Mesendoderm (in vitro differentiated cells): ENCODE results near the gene RABEPK.
"Not testable (repeated sequence)": the region's sequence is repeated elsewhere in the genome, so short reads cannot be mapped to it uniquely, and the experiment has no call there.

Source experiments
- DNase-seq: peaks from one replicate; pipeline ENCODE4 v3.0.0; 2013
- H2AK5ac ChIP-seq: 2 replicates; pipeline ENCODE4 v1.6.1; 2013; ENCODE audit warnings: low read length, inconsistent platforms
- H2BK120ac ChIP-seq: 2 replicates; pipeline ENCODE4 v1.6.1; 2013; ENCODE audit warnings: low read depth, mild to moderate bottlenecking, low read length, moderate library complexity, mixed read lengths
- H2BK15ac ChIP-seq: replicated peaks from 2 replicates; pipeline ENCODE4 v1.6.1; 2013; ENCODE audit warnings: low read depth, mild to moderate bottlenecking, moderate library complexity
- H2BK5ac ChIP-seq: 2 replicates; pipeline ENCODE4 v1.6.1; 2013; ENCODE audit warnings: low read length, inconsistent platforms
- H3K18ac ChIP-seq: 2 replicates; pipeline ENCODE4 v1.6.1; 2013; ENCODE audit warnings: mild to moderate bottlenecking, low read length, mixed read lengths
- H3K23ac ChIP-seq: one replicate; pipeline ENCODE4 v1.6.1; 2013; ENCODE audit warnings: low read length
- H3K27ac ChIP-seq: 2 replicates; pipeline ENCODE4 v1.5.1; 2013; ENCODE audit warnings: low read depth, mild to moderate bottlenecking, inconsistent platforms, low read length, moderate library complexity
- H3K27me3 ChIP-seq: 2 replicates; pipeline ENCODE4 v1.6.1; 2013; ENCODE audit warnings: low read length, control low read depth, mild to moderate bottlenecking, inconsistent platforms; ENCODE audit not compliant: insufficient read depth, poor library complexity
- H3K36me3 ChIP-seq: 2 replicates; pipeline ENCODE4 v1.6.1; 2013; ENCODE audit warnings: low read length, inconsistent platforms; ENCODE audit not compliant: control insufficient read depth, insufficient read depth
- H3K4ac ChIP-seq: one replicate; pipeline ENCODE4 v1.6.1; 2013; ENCODE audit warnings: low read depth, mild to moderate bottlenecking, low read length, moderate library complexity
- H3K4me1 ChIP-seq: 2 replicates; pipeline ENCODE4 v1.6.1; 2013; ENCODE audit warnings: low read depth, low read length, inconsistent platforms; ENCODE audit not compliant: control insufficient read depth
- H3K4me2 ChIP-seq: 2 replicates; pipeline ENCODE4 v1.6.1; 2013; ENCODE audit warnings: low read length
- H3K4me3 ChIP-seq: 2 replicates; pipeline ENCODE4 v1.5.1; 2013; ENCODE audit warnings: mild to moderate bottlenecking, low read length
- H3K56ac ChIP-seq: one replicate; pipeline ENCODE4 v1.6.1; 2013; ENCODE audit warnings: low read length
- H3K79me1 ChIP-seq: 2 replicates; pipeline ENCODE4 v1.6.1; 2013; ENCODE audit warnings: low read length, inconsistent platforms
- H3K79me2 ChIP-seq: 2 replicates; pipeline ENCODE4 v1.6.1; 2013; ENCODE audit warnings: mild to moderate bottlenecking, low read length; ENCODE audit not compliant: control insufficient read depth, insufficient read depth
- H3K9ac ChIP-seq: 2 replicates; pipeline ENCODE4 v1.6.1; 2013; ENCODE audit warnings: low read length, inconsistent platforms
- H4K5ac ChIP-seq: one replicate; pipeline ENCODE4 v1.6.1; 2013; ENCODE audit warnings: low read length
- H4K8ac ChIP-seq: one replicate; pipeline ENCODE4 v1.6.1; 2013; ENCODE audit warnings: low read depth, mild to moderate bottlenecking, control low read depth, low read length, moderate library complexity
- WGBS: extraction: QIAGEN DNeasy Blood & Tissue Kit; methylation state at CpG from one replicate; pipeline ENCODE4 v1.1.7; 2013; ENCODE audit warnings: low lambda C conversion rate, missing lambda C conversion rate; ENCODE audit not compliant: insufficient coverage; ENCODE audit errors: extremely low coverage; 5-methylcytosine and 5-hydroxymethylcytosine counted together

The RABEPK gene

DNA sequence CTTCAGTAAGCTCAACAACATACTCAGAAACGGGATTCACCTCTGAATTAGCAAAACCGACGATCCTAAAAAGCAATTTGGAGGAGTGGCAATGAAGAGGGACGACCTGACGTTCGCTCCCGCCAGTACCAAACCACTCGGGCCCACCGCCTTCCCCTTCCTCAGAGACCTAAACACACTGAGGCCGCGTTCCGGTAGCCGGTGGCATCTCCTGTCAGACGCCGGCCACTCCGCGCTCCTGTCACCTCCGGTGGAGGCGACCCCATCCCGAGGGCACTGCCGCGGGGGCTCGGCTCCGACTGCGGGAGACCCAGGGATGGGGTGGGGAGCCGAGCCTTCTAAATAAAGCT lies 11.4 kb upstream of the RABEPK start:
- Histone ChIP-seq H3K36me3 (no peaks in the 10 kb centered on the region), H2BK15ac (no peak overlapping the region)
- no peak for DNase-seq

DNA sequence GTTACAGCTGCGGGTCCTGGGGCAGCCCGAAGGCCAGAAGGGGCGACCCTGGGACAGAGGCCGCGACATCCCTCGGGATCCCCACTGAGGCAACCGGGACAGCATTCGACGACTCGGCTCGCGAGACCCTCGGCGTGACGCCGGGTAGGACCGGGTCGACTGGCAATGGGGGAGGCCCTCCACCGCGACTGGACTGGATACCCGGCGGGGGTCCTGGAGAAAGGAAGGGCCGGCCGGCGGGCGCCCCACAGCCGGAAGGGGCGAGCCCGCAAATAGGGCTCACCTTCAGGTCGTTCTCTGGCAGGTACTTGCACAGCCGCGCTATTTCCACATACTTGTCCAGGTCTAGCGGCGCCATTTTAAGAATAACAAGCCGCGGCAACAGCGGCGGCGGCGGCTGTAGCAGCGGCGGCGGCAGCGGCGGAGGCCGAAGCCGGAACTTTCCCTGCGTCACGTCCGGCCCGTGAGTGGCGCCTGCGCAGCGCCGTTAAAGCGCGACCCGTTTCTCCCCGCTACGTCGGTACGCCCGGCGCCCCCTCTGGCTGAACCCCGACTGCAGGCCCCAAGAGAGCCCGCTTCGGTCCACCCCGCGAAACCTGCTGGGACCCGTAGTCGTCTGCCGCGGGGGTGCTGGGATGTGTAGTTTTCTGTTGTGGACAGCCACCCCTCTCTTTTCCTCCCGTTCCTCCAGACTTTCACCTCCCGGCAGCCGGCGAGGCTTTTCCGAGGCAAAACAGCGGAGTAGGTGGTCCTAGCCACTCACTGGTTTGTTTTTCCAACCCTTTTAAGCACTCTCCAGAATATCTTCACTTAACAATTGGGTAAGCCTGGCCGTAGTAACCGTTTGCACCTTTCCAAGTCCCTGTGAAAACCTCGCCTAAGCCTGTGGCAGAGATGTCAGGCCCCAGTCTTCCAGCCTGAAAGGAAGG lies 10.7 kb upstream of the RABEPK start, which contains the start of gene PPP6C:
PPP6C (minus strand) TSS at position 443 of the 929 bp plus-strand sequence; CDS start at position 358, 85 bp downstream.
- Histone ChIP-seq H3K4me1 (peaks cover 3% of the 10 kb centered on the region), H3K23ac (peak within 1 kb of the TSS; percentile 85), H2BK15ac (no peak within 1 kb of the TSS), H3K27me3 (no peaks in the 10 kb centered on the region), H3K4me3 (peak within 1 kb of the TSS; percentile 94), H3K79me1 (no peaks in the 10 kb centered on the region), H4K8ac (peak within 1 kb of the TSS; percentile 28), H2BK5ac (no peak within 1 kb of the TSS), H3K9ac (peak within 1 kb of the TSS; percentile 95), H3K56ac (peak within 1 kb of the TSS; percentile 98), H2AK5ac (no peak within 1 kb of the TSS), H4K5ac (peak within 1 kb of the TSS; percentile 91), H2BK120ac (no peak within 1 kb of the TSS), H3K79me2 (peaks cover 25% of the 10 kb centered on the region), H3K36me3 (no peaks in the 10 kb centered on the region), H3K4ac (peak within 1 kb of the TSS; percentile 61), H3K18ac (peak within 1 kb of the TSS; percentile 51), H3K27ac (peak within 1 kb of the TSS; percentile 82), H3K4me2 (peak within 1 kb of the TSS; percentile 92)
- no CpG with 5 or more reads among the region's 82 CpGs for WGBS
- DNase-seq: peak; percentile 98

More for the DNA sequence above, 11.4 kb upstream of the RABEPK start:
- Histone ChIP-seq H2BK5ac (no peak overlapping the region), H3K27me3 (no peaks in the 10 kb centered on the region), H2BK120ac (no peak overlapping the region), H4K5ac (no peak overlapping the region), H3K9ac (peak overlapping the region; percentile 89), H3K4ac (no peak overlapping the region), H3K79me2 (peaks cover 29% of the 10 kb centered on the region), H4K8ac (no peak overlapping the region), H2AK5ac (no peak overlapping the region), H3K18ac (no peak overlapping the region), H3K4me2 (peak overlapping the region; percentile 85), H3K79me1 (no peaks in the 10 kb centered on the region), H3K27ac (no peak overlapping the region), H3K4me1 (peaks cover 3% of the 10 kb centered on the region), H3K56ac (peak overlapping the region; percentile 96), H3K4me3 (peak overlapping the region; percentile 94), H3K23ac (peak overlapping the region; percentile 85)
- no CpG with 5 or more reads among the region's 26 CpGs for WGBS

DNA sequence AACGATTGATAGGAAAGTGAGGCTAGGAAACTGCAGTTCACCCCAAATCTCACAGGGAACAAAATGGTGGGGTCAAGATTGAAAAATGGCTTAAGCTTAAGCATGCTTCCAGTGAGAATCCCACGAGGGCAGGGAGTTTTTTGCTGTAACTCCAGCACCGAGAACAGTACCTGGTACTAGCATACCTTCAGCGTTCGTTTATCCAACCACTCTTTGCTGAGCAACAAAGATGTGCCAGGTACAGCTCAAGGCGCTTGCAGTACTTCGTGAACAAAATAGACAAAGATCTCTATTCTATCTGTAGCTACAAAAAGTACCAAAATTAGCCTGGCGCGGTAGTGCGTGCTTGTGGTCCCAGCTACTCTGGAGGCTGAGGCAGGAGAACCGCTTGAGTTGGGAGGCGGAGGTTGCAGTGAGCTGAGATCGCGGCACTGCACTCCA lies 10.0 kb upstream of the RABEPK start:
- H3K36me3 ChIP-seq: no peaks in the 10 kb centered on the region
- H3K27me3 ChIP-seq: no peaks in the 10 kb centered on the region
- peak overlapping the region; percentile 90 for H3K4me3 ChIP-seq
- H2BK15ac ChIP-seq: no peak overlapping the region
- H3K56ac ChIP-seq: peak overlapping the region; percentile 98
- peaks cover 3% of the 10 kb centered on the region for H3K4me1 ChIP-seq
- H2BK5ac ChIP-seq: no peak overlapping the region
- H3K4me2 ChIP-seq: peak overlapping the region; percentile 92
- H3K79me2 ChIP-seq: peaks cover 25% of the 10 kb centered on the region
- DNase-seq: peak; percentile 23
- no peaks in the 10 kb centered on the region for H3K79me1 ChIP-seq
- no peak overlapping the region for H3K18ac ChIP-seq
- H4K5ac ChIP-seq: peak overlapping the region; percentile 91
- no peak overlapping the region for H3K4ac ChIP-seq
- no peak overlapping the region for H2AK5ac ChIP-seq
- H3K9ac ChIP-seq: peak overlapping the region; percentile 95
- no peak overlapping the region for H3K27ac ChIP-seq
- peak overlapping the region; percentile 29 for H3K23ac ChIP-seq
- no peak overlapping the region for H2BK120ac ChIP-seq
- WGBS: no CpG with 5 or more reads among the region's 14 CpGs
- H4K8ac ChIP-seq: peak overlapping the region; percentile 28

DNA sequence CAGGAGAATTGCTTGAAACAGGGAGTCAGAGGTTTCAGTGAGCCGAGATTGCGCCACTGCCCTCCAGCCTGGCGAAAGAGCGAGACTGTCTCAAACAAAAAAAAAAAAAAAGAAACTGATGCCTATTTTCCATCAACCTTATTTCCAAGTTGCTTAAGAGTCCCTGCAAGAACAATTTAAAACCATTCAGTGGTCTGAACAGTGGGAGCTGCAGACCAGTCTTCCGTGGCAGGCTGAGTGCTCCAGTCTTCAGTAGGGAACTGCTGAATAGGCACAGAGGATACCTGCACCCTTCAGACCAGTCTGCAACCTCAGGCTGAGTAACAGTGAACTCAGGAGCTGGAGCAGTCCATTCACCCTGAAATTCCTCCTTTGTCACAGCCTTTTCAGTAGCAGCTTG lies 5.9 kb upstream of the RABEPK start:
- not testable (repeated sequence) for DNase-seq, H3K79me2 ChIP-seq, H3K36me3 ChIP-seq, H3K4me1 ChIP-seq, H2BK5ac ChIP-seq, H3K9ac ChIP-seq, H3K27me3 ChIP-seq, H3K23ac ChIP-seq, H4K5ac ChIP-seq, H3K18ac ChIP-seq, H3K27ac ChIP-seq, H3K4ac ChIP-seq, H2BK120ac ChIP-seq, H3K4me2 ChIP-seq, H3K79me1 ChIP-seq, H4K8ac ChIP-seq, H3K56ac ChIP-seq, H3K4me3 ChIP-seq, H2AK5ac ChIP-seq, H2BK15ac ChIP-seq
- no CpG with 5 or more reads among the region's 5 CpGs for WGBS

DNA sequence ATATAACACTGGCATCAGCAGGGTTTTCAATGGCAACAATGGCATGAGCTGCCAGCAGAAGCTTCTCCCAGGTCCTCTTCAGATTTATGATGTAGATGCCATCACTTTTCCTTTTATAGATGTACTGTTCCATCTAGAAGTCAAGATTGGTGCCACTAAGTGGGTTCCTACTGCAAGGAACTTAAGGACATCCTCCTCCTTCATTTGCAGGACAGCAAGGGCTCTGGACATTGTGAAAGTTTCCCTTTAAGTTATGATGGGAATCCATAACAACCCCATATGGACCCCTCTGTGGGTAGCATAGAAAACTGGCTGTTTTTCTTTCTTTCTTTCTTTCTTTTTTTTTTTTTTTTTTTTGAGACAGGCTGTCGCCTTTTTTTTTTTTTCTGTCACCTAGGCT lies 4.8 kb upstream of the RABEPK start:
- not testable (repeated sequence) for H3K23ac ChIP-seq, H4K5ac ChIP-seq, H2AK5ac ChIP-seq, H3K56ac ChIP-seq, H3K79me1 ChIP-seq, DNase-seq, H2BK15ac ChIP-seq, H3K4ac ChIP-seq, H3K79me2 ChIP-seq, H4K8ac ChIP-seq, H3K27ac ChIP-seq, H2BK120ac ChIP-seq, H3K27me3 ChIP-seq, H3K18ac ChIP-seq, H2BK5ac ChIP-seq, H3K4me3 ChIP-seq, H3K4me1 ChIP-seq, H3K4me2 ChIP-seq, H3K9ac ChIP-seq, H3K36me3 ChIP-seq
- no CpG with 5 or more reads among the region's 1 CpG for WGBS
